Neutrophil (primary cell): ENCODE results near the gene DAB2.

ENCODE experiments used
- H3K27ac ChIP-seq: fragments of 200-600 bp; sonication (generic); 2 replicates; pipeline ENCODE4 v1.5.1; 2016; ENCODE audit warnings: mild to moderate bottlenecking, moderate library complexity
- H3K27me3 ChIP-seq: fragments of 200-600 bp; sonication (generic); 2 replicates; pipeline ENCODE4 v1.6.0; 2016; ENCODE audit warnings: mild to moderate bottlenecking
- H3K36me3 ChIP-seq: fragments of 200-600 bp; sonication (generic); 2 replicates; pipeline ENCODE4 v1.5.1; 2017
- H3K4me1 ChIP-seq, 2 experiments: fragments of 200-600 bp in 1 of 2; sonication (generic) in 1 of 2; 1 replicate in 1 of 2; 2 replicates in 1 of 2; pipeline versions ENCODE4 v1.5.1 to v1.6.1; 2013 to 2016; ENCODE audit warnings: low read depth in 1 of 2, low read length in 1 of 2, mild to moderate bottlenecking in 1 of 2, moderate library complexity in 1 of 2; ENCODE audit not compliant: control insufficient read depth in 1 of 2, insufficient read depth in 1 of 2
- H3K4me3 ChIP-seq, 2 experiments: fragments of 200-600 bp in 1 of 2; sonication (generic) in 1 of 2; 1 replicate in 1 of 2; 2 replicates in 1 of 2; pipeline ENCODE4 v1.5.1; 2013 to 2016; ENCODE audit warnings: low read depth in 1 of 2, low read length in 1 of 2, mild to moderate bottlenecking in 1 of 2, moderate library complexity in 1 of 2
- H3K9me3 ChIP-seq: fragments of 200-600 bp; sonication (generic); 2 replicates; pipeline ENCODE4 v1.5.1; 2016
- CTCF ChIP-seq: fragments of 200-600 bp; sonication (generic); IDR thresholded peaks from 2 replicates; pipeline ENCODE4 v1.5.1; 2016; ENCODE audit warnings: antibody characterized with exemption

DAB2 gene

GRCh38 chr5:39370555-39371366 is 54.0 kb downstream of the DAB2 start:
- Histone ChIP-seq H3K9me3 (no peaks in the 10 kb centered on the region), H3K4me1 (no peaks in the 10 kb centered on the region), H3K4me3 (no peak overlapping the region), H3K36me3 (no peaks in the 10 kb centered on the region), H3K27me3 (no peaks in the 10 kb centered on the region), H3K27ac (no peak overlapping the region)
- no peak for TF ChIP-seq CTCF

- Histone ChIP-seq H3K9me3 (no peaks in the 10 kb centered on the region), H3K4me3 (no peak overlapping the region), H3K4me1 (no peaks in the 10 kb centered on the region)
These were observed 55.5 kb downstream of the DAB2 start for GRCh38 chr5:39369123-39369815.

GRCh38 chr5:39368116-39368515 is 56.7 kb downstream of the DAB2 start:
- Histone ChIP-seq H3K27ac (no peak overlapping the region), H3K36me3 (no peaks in the 10 kb centered on the region), H3K27me3 (no peaks in the 10 kb centered on the region), H3K9me3 (no peaks in the 10 kb centered on the region), H3K4me1 (no peaks in the 10 kb centered on the region), H3K4me3 (no peak overlapping the region)
- no peak for TF ChIP-seq CTCF

More at GRCh38 chr5:39369123-39369815, 55.5 kb downstream of the DAB2 start:
- no peak for TF ChIP-seq CTCF
- H3K27me3 ChIP-seq, result no peaks in the 10 kb centered on the region
- H3K36me3 ChIP-seq, result no peaks in the 10 kb centered on the region
- no peak overlapping the region for H3K27ac ChIP-seq

- no peaks in the 10 kb centered on the region for H3K36me3 ChIP-seq
- no peaks in the 10 kb centered on the region for H3K4me1 ChIP-seq
- no peak overlapping the region for H3K27ac ChIP-seq
- TF ChIP-seq CTCF, result no peak
- no peaks in the 10 kb centered on the region for H3K9me3 ChIP-seq
- H3K27me3 ChIP-seq, result no peaks in the 10 kb centered on the region
- no peak overlapping the region for H3K4me3 ChIP-seq
These were observed 57.1 kb downstream of the DAB2 start for GRCh38 chr5:39367711-39368110.

- Histone ChIP-seq H3K9me3 (no peaks in the 10 kb centered on the region), H3K27ac (no peak within 1 kb of the TSS), H3K27me3 (no peaks in the 10 kb centered on the region), H3K4me1 (no peaks in the 10 kb centered on the region), H3K36me3 (no peaks in the 10 kb centered on the region), H3K4me3 (no peak within 1 kb of the TSS)
- TF ChIP-seq CTCF, result no peak
These were observed 60.4 kb downstream of the DAB2 start, which contains the start of gene C9 for GRCh38 chr5:39364367-39364766. TSS of gene C9 (minus strand) at chr5:39364495. CDS start at chr5:39364464, 31 bp downstream.
